GM12878 (cell line): ENCODE data around the gene PHC2. TPM values are rescaled to one million over a fixed set of nuclear protein-coding genes. Genes with fewer than 3 reads are reported as not detected.

Source experiments
- ATAC-seq: fragments of 200-7000 bp; cut with Tn5 transposase; 3 replicates; pipeline ENCODE4 v1.9.1; 2020; ENCODE audit warnings: mild to moderate bottlenecking, moderate library complexity
- BruUV-seq: library from RNA; stranded (reverse); fragments of 400-500 nt; replicated peaks from 2 replicates; lab custom pipeline; 2021; lab: Mats Ljungman, UMichigan
- CTCF ChIA-PET: fragments of 300-600 bp; sonication (Branson Sonifier 250); formaldehyde crosslinking; extraction: SDS; loops from one replicate; lab custom pipeline; 2021; ENCODE audit warnings: inconsistent platforms; lab: Yijun Ruan, JAX
- POLR2A ChIA-PET: fragments of 350-600 bp; formaldehyde crosslinking; extraction: SDS; loops from one replicate; lab custom pipeline; 2021; ENCODE audit warnings: inconsistent platforms; lab: Charles Lee
- RAD21 ChIA-PET: fragments of 300-600 bp; sonication (Branson Sonifier 250); formaldehyde crosslinking; loops from one replicate; lab custom pipeline; 2023; ENCODE audit warnings: antibody characterized with exemption; ENCODE audit not compliant: unreplicated experiment; lab: Charles Lee
- SMC1A ChIA-PET: fragments of 300-600 bp; sonication (Branson Sonifier 250); formaldehyde crosslinking; loops from one replicate; lab custom pipeline; 2023; ENCODE audit not compliant: unreplicated experiment, uncharacterized antibody; lab: Charles Lee
- DNase-seq: peaks from one replicate; pipeline ENCODE4 v3.0.0-alpha.2; 2011; ENCODE audit warnings: low read depth, low spot score
- FAIRE-seq: peaks from 3 replicates; lab custom pipeline; 2011; peaks lifted over from hg19 to GRCh38; lab: Jason Lieb, UNC
- H2AFZ ChIP-seq: 2 replicates; pipeline ENCODE4 v1.6.0; 2011; ENCODE audit warnings: low read depth, low read length, control low read depth; ENCODE audit not compliant: control insufficient read depth
- H3K27ac ChIP-seq: 2 replicates; pipeline ENCODE4 v1.5.1; 2011; ENCODE audit warnings: control low read depth; ENCODE audit not compliant: control insufficient read depth, insufficient read depth
- H3K27me3 ChIP-seq, 2 experiments: replicated peaks in 1 of 2; 2 replicates each; pipeline versions ENCODE4 v1.6.0 to v1.6.1; 2011; ENCODE audit warnings: low read length in 1 of 2; ENCODE audit not compliant: control insufficient read depth in 2 of 2, insufficient read depth in 2 of 2
- H3K36me3 ChIP-seq, 2 experiments: 2 replicates each; pipeline ENCODE4 v1.5.1; 2011; ENCODE audit warnings: low read length in 1 of 2; ENCODE audit not compliant: control insufficient read depth in 2 of 2, insufficient read depth in 2 of 2
- H3K4me1 ChIP-seq: 2 replicates; pipeline ENCODE4 v1.6.1; 2011; ENCODE audit warnings: mild to moderate bottlenecking, low read length, moderate library complexity, mixed read lengths; ENCODE audit not compliant: control insufficient read depth, insufficient read depth
- H3K4me2 ChIP-seq: 2 replicates; pipeline ENCODE4 v1.6.0; 2011; ENCODE audit warnings: control low read depth; ENCODE audit not compliant: control insufficient read depth, insufficient read depth
- H3K4me3 ChIP-seq: fragments of 200-600 bp; sonication (generic); 2 replicates; pipeline ENCODE4 v1.5.1; 2016
- H3K79me2 ChIP-seq: 2 replicates; pipeline ENCODE4 v1.6.0; 2011; ENCODE audit warnings: low read length; ENCODE audit not compliant: control insufficient read depth, insufficient read depth
- H3K9ac ChIP-seq: 2 replicates; pipeline ENCODE4 v1.8.0; 2011; ENCODE audit warnings: low read length, control low read depth, mixed read lengths; ENCODE audit not compliant: control insufficient read depth, insufficient read depth
- H3K9me3 ChIP-seq: replicated peaks from 3 replicates; pipeline ENCODE4 v1.5.1; 2011; ENCODE audit warnings: mild to moderate bottlenecking, low read length; ENCODE audit not compliant: control insufficient read depth, insufficient read depth
- H4K20me1 ChIP-seq: 2 replicates; pipeline ENCODE4 v1.6.0; 2011; ENCODE audit not compliant: control insufficient read depth, insufficient read depth
- BCLAF1 ChIP-seq: fragments of 450-650 bp; IDR thresholded peaks from 2 replicates; pipeline ENCODE4 v1.6.1; 2017; ENCODE audit warnings: antibody characterized with exemption, mild to moderate bottlenecking, moderate library complexity
- CREB1 ChIP-seq: IDR thresholded peaks from 2 replicates; pipeline ENCODE4 v1.6.1; 2012; ENCODE audit warnings: low read depth, mild to moderate bottlenecking, inconsistent platforms
- HDAC6 ChIP-seq: fragments of 200-600 bp; sonication (generic); IDR thresholded peaks from one replicate; pipeline ENCODE4 v1.8.0; 2017; ENCODE audit warnings: antibody characterized with exemption; ENCODE audit not compliant: unreplicated experiment
- KAT2A ChIP-seq: conservative IDR thresholded peaks from 2 replicates; pipeline ENCODE4 v1.6.1; 2011; ENCODE audit warnings: low read depth, low read length; ENCODE audit not compliant: control insufficient read depth
- PBX3 ChIP-seq: IDR thresholded peaks from 2 replicates; pipeline ENCODE4 v1.6.1; 2011; ENCODE audit warnings: mild to moderate bottlenecking, low read depth, low read length, moderate library complexity; ENCODE audit not compliant: insufficient replicate concordance
- WRNIP1 ChIP-seq: IDR thresholded peaks from 2 replicates; pipeline ENCODE4 v1.6.1; 2011; ENCODE audit warnings: low read depth, low read length, improper control_type of control experiment, borderline replicate concordance
- YY1 ChIP-seq: IDR thresholded peaks from 2 replicates; pipeline ENCODE4 v1.6.1; 2011; ENCODE audit warnings: low read depth, mild to moderate bottlenecking, low read length
- ZBTB33 ChIP-seq: fragments of 450-650 bp; IDR thresholded peaks from 2 replicates; pipeline ENCODE4 v1.6.1; 2017; ENCODE audit warnings: mild to moderate bottlenecking
- ZNF24 ChIP-seq: fragments of 450-650 bp; IDR thresholded peaks from 2 replicates; pipeline ENCODE4 v1.6.1; 2017; ENCODE audit warnings: antibody characterized with exemption, mild to moderate bottlenecking
- WGBS: methylation state at CpG from one replicate; pipeline ENCODE4 v1.1.6; 2016; ENCODE audit warnings: low lambda C conversion rate; ENCODE audit not compliant: insufficient replicate concordance, insufficient coverage; ENCODE audit errors: missing lambda C conversion rate; 5-methylcytosine and 5-hydroxymethylcytosine counted together
- in situ Hi-C: fragments of 300-500 bp; cut with MboI; formaldehyde crosslinking; loops from 9 replicates; pipeline ENCODE4 v1.14.3; 2018; ENCODE audit warnings: mixed read lengths
- intact Hi-C: fragments of 100-400 bp; cut with micrococcal nuclease; formaldehyde crosslinking; loops from one replicate; pipeline ENCODE4 v1.14.2; 2022; ENCODE audit not compliant: unreplicated experiment
- polyA plus RNA-seq, 11 experiments: library from polyadenylated mRNA; depleted of rRNA in 4 of 11; unstranded in 6 of 11; stranded (reverse) in 5 of 11; fragments of >200 nt; fragmentation: Nextera tagmentation in 4 of 11; fragmentation: Illumina TruSeq in 1 of 11; extraction: Ambion mirVana in 4 of 11; extraction: Trizol in 1 of 11; gene quantifications; 1 replicate in 1 of 11; 2 replicates in 10 of 11; pipeline versions ENCODE4 v1.2.1 to v1.2.3, GENCODE V29; 2011 to 2016; ENCODE audit warnings: inconsistent platforms in 2 of 11, missing spikeins in 2 of 11, low read depth in 1 of 11
- total RNA-seq, 4 experiments: library from RNA; depleted of rRNA in 3 of 4; stranded (reverse); fragments of >200 nt in 3 of 4; fragmentation: Illumina TruSeq in 1 of 4; extraction: Trizol in 1 of 4; gene quantifications; 2 replicates each; pipeline versions ENCODE4 v1.2.1 to v1.2.3, GENCODE V29; 2013 to 2021
- TF ChIP-seq, protein P1 (sequence below): fragments of 450-650 bp; IDR thresholded peaks from 2 replicates; pipeline ENCODE4 v1.6.1; 2014; ENCODE audit warnings: mild to moderate bottlenecking
- TF ChIP-seq, protein P2 (sequence below): fragments of 450-650 bp; formaldehyde crosslinking; IDR thresholded peaks from 2 replicates; pipeline ENCODE4 v1.5.0; 2022; ENCODE audit warnings: mild to moderate bottlenecking, missing genetic modification characterization

PHC2 gene
- total and polyA plus RNA-seq, 10 of the 15 experiments (the other 5 are each of a cell fraction or from before 2014, with no cell fraction given), result 2.0 to 35.9 (median 16.4) TPM

DNA sequence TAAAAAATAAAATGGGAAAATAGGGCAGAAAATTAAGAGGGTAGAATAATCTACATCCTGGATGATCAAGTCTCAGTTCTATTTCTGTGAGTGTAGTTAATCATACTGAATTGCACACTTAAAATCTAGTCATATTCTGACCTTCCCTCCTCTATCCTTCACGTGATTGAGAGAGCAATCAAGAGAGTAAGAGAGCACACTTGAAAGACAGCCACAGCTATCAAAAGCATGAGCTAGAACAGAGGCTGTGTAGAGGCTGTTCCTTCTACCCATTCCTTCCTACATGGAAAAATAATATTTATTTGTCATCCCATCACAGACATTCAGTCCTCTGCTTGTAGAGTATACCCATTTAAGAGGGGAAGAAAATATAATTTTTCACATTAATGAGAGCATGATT is 52.4 kb downstream of the PHC2 start:
- H4K20me1 ChIP-seq, result no peaks in the 10 kb centered on the region
- H3K9ac ChIP-seq, result no peak overlapping the region
- ATAC-seq (no peak), DNase-seq (no peak), FAIRE-seq (no peak)
- H3K4me2 ChIP-seq, result no peak overlapping the region
- H3K36me3 ChIP-seq, result no peaks in the 10 kb centered on the region
- ChIA-PET RAD21 (no interaction called here), SMC1A (no interaction called here), POLR2A (no interaction called here), CTCF (no interaction called here)
- 0% methylated on average over 1 of the region's 1 CpG for WGBS
- H3K79me2 ChIP-seq, result no peaks in the 10 kb centered on the region
- no peaks in the 10 kb centered on the region for H3K9me3 ChIP-seq
- no peak overlapping the region for H2AFZ ChIP-seq
- no peaks in the 10 kb centered on the region for H3K27me3 ChIP-seq
- peaks cover 9% of the 10 kb centered on the region for H3K4me1 ChIP-seq
- H3K4me3 ChIP-seq, result no peak overlapping the region
- intact Hi-C loops (loop anchor here (5.0 kb wide), 1 partner anchor 234 kb away; no protein-coding TSS in a partner anchor), in situ Hi-C loops (no loop called here)
- no TSS peak for BruUV-seq
- H3K27ac ChIP-seq, result no peak overlapping the region
- TF ChIP-seq YY1, result no peak
- no peak for TF ChIP-seq ZBTB33
- TF ChIP-seq HDAC6, result no peak
- TF ChIP-seq, protein P1, sequence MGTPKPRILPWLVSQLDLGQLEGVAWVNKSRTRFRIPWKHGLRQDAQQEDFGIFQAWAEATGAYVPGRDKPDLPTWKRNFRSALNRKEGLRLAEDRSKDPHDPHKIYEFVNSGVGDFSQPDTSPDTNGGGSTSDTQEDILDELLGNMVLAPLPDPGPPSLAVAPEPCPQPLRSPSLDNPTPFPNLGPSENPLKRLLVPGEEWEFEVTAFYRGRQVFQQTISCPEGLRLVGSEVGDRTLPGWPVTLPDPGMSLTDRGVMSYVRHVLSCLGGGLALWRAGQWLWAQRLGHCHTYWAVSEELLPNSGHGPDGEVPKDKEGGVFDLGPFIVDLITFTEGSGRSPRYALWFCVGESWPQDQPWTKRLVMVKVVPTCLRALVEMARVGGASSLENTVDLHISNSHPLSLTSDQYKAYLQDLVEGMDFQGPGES, result no peak
- TF ChIP-seq, protein P2, sequence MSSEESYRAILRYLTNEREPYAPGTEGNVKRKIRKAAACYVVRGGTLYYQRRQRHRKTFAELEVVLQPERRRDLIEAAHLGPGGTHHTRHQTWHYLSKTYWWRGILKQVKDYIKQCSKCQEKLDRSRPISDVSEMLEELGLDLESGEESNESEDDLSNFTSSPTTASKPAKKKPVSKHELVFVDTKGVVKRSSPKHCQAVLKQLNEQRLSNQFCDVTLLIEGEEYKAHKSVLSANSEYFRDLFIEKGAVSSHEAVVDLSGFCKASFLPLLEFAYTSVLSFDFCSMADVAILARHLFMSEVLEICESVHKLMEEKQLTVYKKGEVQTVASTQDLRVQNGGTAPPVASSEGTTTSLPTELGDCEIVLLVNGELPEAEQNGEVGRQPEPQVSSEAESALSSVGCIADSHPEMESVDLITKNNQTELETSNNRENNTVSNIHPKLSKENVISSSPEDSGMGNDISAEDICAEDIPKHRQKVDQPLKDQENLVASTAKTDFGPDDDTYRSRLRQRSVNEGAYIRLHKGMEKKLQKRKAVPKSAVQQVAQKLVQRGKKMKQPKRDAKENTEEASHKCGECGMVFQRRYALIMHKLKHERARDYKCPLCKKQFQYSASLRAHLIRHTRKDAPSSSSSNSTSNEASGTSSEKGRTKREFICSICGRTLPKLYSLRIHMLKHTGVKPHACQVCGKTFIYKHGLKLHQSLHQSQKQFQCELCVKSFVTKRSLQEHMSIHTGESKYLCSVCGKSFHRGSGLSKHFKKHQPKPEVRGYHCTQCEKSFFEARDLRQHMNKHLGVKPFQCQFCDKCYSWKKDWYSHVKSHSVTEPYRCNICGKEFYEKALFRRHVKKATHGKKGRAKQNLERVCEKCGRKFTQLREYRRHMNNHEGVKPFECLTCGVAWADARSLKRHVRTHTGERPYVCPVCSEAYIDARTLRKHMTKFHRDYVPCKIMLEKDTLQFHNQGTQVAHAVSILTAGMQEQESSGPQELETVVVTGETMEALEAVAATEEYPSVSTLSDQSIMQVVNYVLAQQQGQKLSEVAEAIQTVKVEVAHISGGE (CRISPR knock-in tag), result no peak
- no peak for TF ChIP-seq WRNIP1
- no peak for TF ChIP-seq CREB1
- TF ChIP-seq ZNF24, result no peak
- TF ChIP-seq PBX3, result no peak
- TF ChIP-seq KAT2A, result no peak
- TF ChIP-seq BCLAF1, result no peak
